HG03097 (cell line): ENCODE results near the gene OAS3.

Source experiments
- ATAC-seq: cut with Tn5 transposase; IDR thresholded peaks from one replicate; pipeline ENCODE4 v1.9.1; 2021; ENCODE audit not compliant: unreplicated experiment, low FRiP score

The OAS3 gene

DNA sequence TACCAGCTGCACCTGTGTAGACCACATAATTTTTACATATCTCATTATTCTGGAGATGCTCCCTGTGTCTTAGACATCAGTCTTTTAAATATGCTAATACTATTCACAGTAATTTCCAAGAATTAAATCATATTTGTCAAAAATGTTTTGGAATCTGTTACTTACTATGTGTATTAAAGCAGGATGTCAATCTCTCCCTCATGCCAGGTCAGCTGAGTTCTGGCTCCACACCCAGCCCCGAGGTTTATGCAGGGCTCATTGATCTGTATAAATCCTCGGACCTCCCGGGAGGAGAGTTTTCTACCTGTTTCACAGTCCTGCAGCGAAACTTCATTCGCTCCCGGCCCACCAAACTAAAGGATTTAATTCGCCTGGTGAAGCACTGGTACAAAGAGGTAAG is 67.9 kb downstream of the OAS3 start:
- no peak for ATAC-seq

DNA sequence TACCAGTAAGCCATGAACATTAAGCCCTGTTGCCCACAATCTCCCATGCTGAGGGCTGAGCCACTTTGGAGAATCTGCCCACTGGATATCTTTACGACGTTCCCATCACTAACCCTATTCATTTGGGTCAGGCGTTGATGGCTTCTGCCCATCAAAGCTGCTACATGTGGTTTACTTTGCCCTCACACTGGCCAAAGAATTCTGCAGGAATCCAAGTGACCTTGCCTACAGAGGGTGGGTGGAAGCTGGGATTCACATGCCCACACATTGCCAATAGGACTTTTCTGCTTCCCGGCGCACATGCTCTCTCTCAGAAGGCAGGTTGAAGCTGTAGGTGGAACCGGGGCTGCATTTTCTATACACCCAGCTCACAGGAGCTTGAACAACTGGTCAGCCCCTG is 68.4 kb downstream of the OAS3 start:
- no peak for ATAC-seq

DNA sequence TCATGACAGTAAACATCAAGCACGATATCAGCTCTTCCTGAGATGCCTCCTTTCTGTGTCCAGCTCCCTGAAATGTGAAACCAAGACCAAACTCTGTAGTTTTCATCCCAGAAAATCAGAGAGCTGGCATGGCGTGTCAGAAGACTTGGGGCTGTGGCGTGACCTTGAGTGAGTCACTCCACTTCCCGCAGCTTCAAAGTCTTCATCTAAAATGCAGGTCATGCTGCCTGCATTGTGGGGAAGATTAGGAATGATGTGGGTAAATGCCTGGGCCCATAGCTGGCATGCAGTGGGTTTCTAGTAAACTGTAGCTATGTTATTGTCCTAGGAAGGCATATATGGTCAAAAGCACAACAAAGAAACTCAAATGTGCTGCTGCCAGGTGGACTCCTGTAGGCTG is 68.9 kb downstream of the OAS3 start:
- ATAC-seq = no peak

DNA sequence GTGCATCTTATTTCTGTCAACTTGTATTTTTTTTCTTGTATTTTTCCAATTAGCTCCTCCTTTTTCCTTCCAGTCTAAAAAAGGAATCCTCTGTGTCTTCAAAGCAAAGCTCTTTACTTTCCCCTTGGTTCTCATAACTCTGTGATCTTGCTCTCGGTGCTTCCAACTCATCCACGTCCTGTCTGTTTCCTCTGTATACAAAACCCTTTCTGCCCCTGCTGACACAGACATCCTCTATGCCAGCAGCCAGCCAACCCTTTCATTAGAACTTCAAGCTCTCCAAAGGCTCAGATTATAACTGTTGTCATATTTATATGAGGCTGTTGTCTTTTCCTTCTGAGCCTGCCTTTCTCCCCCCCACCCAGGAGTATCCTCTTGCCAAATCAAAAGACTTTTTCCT is 72.4 kb downstream of the OAS3 start:
- no peak for ATAC-seq

DNA sequence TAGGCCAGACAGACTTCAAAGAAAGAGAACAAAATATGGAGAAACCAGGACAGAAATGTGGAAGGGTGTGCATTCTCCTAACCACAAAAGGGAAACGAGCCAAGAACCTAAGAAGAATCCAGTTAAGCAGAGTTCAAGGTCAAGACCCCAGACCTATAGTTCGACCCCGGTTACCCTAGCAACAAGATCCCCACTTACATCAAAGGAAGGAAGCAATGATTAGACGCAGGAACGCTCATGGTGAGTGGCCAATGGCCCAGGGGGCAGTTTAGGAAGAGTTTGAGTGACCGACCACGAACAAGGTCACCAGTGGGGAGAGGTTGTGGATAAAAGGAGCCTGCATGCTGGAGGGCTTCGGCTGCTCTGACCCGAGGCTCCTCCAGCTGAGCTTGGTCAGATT is 76.3 kb downstream of the OAS3 start:
- no peak for ATAC-seq

DNA sequence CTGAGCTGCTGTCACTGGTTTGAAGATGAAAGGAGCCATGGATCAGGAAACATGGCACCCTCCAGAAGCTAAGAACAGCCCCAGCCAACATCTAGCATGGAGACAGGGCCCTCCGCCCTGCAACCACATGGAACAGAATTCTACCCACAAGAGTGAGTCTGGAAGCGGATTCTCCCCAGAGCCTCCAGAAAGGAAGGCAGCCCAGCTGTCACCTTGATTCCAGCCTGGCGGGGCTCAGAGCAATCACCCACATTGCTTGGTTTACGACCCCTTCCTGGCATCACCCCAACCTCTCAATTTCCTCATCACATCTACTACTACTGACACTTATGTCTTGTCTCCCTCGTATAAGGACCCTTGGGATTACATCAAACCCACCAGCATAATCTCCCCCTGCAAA is 78.5 kb downstream of the OAS3 start:
- ATAC-seq = no peak

DNA sequence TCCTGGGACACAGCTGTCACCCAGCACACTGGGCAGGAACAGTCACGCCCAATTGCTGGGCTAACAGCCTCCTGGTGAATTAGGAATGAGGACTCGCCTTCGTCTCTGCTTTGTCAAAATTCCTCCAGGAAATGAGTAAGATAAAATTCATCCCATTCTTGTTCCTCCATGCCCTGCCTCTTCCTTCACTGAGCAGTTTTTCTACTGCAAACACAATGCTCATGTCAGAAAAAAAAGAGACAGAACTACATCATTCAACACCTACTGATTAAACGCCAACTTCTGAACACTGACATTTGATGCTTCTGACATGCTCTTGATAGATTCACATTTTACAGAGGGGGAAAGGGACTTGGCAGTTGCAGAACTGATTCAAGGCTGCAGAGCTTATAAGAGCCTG is 80.8 kb downstream of the OAS3 start:
- ATAC-seq = no peak

DNA sequence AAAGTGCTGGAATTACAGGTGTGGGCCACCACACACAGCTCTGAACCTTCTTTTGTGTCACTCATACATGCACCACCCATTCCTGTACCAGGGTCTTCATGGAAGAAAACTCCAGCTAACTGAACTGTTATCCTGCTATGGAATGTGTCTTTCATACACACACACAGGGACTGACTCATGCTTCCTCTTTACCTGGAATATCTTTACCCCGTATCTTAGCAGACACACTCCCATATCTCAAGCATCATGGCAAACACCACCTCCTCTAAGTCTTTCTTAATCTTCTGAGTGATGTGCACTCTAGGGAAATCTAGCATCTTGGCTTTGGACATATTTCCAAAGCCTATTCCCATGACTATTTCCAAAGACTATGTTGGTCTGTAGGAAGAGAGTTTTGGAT is 83.2 kb downstream of the OAS3 start:
- no peak for ATAC-seq
